Measurements from ENCODE around the gene PRRX2. TPM values are rescaled to one million over a fixed set of nuclear protein-coding genes. Genes with fewer than 3 reads are reported as not detected.

PRRX2 gene
- total RNA-seq, 1 experiment from 2014 or later = 10.7 TPM

- no peaks in the 10 kb centered on the region for H3K36me3 Mint-ChIP-seq
- peak overlapping the region; percentile 61 for H3K4me3 Mint-ChIP-seq
- DNase-seq (ENCODE audit: low spot score) = peak; percentile 90
- no peaks in the 10 kb centered on the region for H3K9me3 Mint-ChIP-seq
- POLR2A ChIA-PET = interaction anchor here (0.5 to 1.3 kb wide), 7 partner anchors 10 to 558 kb away, joined by 3 to 9 read pairs (median 3); no protein-coding TSS in a partner anchor
- peak; percentile 85 for ATAC-seq
- H3K27me3 Mint-ChIP-seq (ENCODE audit: low read depth) = no peaks in the 10 kb centered on the region; the same call in 1 of the 2 replicates
- TF ChIP-seq FOXP4 (CRISPR knock-in tag; IDR thresholded peaks at IDR 0.05) = 0 out of 2 replicates have a peak, but pooled peaks have one; percentile 15
- TF ChIP-seq ZMAT4 (CRISPR knock-in tag; IDR thresholded peaks at IDR 0.05) = no peak
- TF ChIP-seq PREB (CRISPR knock-in tag; IDR thresholded peaks at IDR 0.05; ENCODE audit: borderline replicate concordance) = no peak
- TF ChIP-seq MAX (CRISPR knock-in tag; IDR thresholded peaks at IDR 0.05) = peak; percentile 39; the same call in 1 of the 2 replicates
- TF ChIP-seq CTCF (IDR thresholded peaks at IDR 0.05) = peak; percentile 98
- TF ChIP-seq HMGXB4 (CRISPR knock-in tag; IDR thresholded peaks at IDR 0.05) = peak; percentile 87; the same call in 1 of the 2 replicates
- no peak for TF ChIP-seq ZBTB21 (CRISPR knock-in tag; IDR thresholded peaks at IDR 0.05; ENCODE audit: borderline replicate concordance)
- TF ChIP-seq HMGA2 (CRISPR knock-in tag; IDR thresholded peaks at IDR 0.05) = no peak
- TF ChIP-seq ZNF232 (CRISPR knock-in tag; IDR thresholded peaks at IDR 0.05) = 0 out of 2 replicates have a peak, but pooled peaks have one; percentile 33
- TF ChIP-seq ZNF121 (CRISPR knock-in tag; IDR thresholded peaks at IDR 0.05) = peak; percentile 80
- TF ChIP-seq ATF2 (CRISPR knock-in tag; IDR thresholded peaks at IDR 0.05; ENCODE audit: borderline replicate concordance, low read depth) = no peak
- peak; percentile 61 for TF ChIP-seq ZNF423 (CRISPR knock-in tag; IDR thresholded peaks at IDR 0.05)
- TF ChIP-seq ARID4B (CRISPR knock-in tag; IDR thresholded peaks at IDR 0.05; ENCODE audit: borderline replicate concordance) = peak; percentile 39; the same call in 1 of the 2 replicates
- 0 out of 2 replicates have a peak, but pooled peaks have one; percentile 14 for TF ChIP-seq ZNF416 (CRISPR knock-in tag; IDR thresholded peaks at IDR 0.05)
- TF ChIP-seq SMAD4 (CRISPR knock-in tag; IDR thresholded peaks at IDR 0.05) = no peak
- CTCF ChIA-PET = interaction anchor here (0.6 to 5.0 kb wide), 52 partner anchors 9 to 1038 kb away, joined by 3 to 101 read pairs (median 5); partner anchors contain the start of genes ASB6, MIGA2, PRRX2 and PTGES
- peaks cover 5% of the 10 kb centered on the region; the same call in 1 of the 2 replicates for H3K4me1 Mint-ChIP-seq
- H3K27ac Mint-ChIP-seq = no peak overlapping the region
These were observed 72.2 kb downstream of the PRRX2 start for GRCh38 chr9:129737479-129738274.

Data from WTC11 (cell line).